Fibroblast of villous mesenchyme (primary cell): ENCODE data around the gene TMEM209. TPM values are rescaled to one million over a fixed set of nuclear protein-coding genes. Genes with fewer than 3 reads are reported as not detected.
A peak's percentile ranks its signal among the peaks of the same experiment; 100 is the strongest.

Experiments used
- DNase-seq: peaks from one replicate; pipeline ENCODE4 v3.0.0-alpha.2; 2010; ENCODE audit warnings: low read depth
- H3K4me3 ChIP-seq: 2 replicates; pipeline ENCODE4 v1.5.1; 2011; ENCODE audit warnings: low read depth, mild to moderate bottlenecking, low read length
- total RNA-seq: library from RNA; depleted of rRNA; stranded (reverse); fragments of >200 nt; gene quantifications from 2 replicates; pipeline ENCODE4 v1.2.3, GENCODE V29; 2012
- TF ChIP-seq, protein P1 (sequence below): IDR thresholded peaks from 2 replicates; pipeline ENCODE4 v1.5.1; 2012; ENCODE audit warnings: low read depth, mild to moderate bottlenecking, low read length; ENCODE audit not compliant: insufficient read depth

The TMEM209 gene
- total RNA-seq, 1 donor = 16.4 TPM

GRCh38 chr7:130224210-130224609 is 19.0 kb upstream of the TMEM209 start:
- H3K4me3 ChIP-seq = no peak overlapping the region
- TF ChIP-seq, protein P1, sequence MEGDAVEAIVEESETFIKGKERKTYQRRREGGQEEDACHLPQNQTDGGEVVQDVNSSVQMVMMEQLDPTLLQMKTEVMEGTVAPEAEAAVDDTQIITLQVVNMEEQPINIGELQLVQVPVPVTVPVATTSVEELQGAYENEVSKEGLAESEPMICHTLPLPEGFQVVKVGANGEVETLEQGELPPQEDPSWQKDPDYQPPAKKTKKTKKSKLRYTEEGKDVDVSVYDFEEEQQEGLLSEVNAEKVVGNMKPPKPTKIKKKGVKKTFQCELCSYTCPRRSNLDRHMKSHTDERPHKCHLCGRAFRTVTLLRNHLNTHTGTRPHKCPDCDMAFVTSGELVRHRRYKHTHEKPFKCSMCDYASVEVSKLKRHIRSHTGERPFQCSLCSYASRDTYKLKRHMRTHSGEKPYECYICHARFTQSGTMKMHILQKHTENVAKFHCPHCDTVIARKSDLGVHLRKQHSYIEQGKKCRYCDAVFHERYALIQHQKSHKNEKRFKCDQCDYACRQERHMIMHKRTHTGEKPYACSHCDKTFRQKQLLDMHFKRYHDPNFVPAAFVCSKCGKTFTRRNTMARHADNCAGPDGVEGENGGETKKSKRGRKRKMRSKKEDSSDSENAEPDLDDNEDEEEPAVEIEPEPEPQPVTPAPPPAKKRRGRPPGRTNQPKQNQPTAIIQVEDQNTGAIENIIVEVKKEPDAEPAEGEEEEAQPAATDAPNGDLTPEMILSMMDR = no peak
- DNase-seq = no peak

GRCh38 chr7:130223646-130224045 is 18.4 kb upstream of the TMEM209 start:
- H3K4me3 ChIP-seq = no peak overlapping the region
- no peak for DNase-seq
- TF ChIP-seq, protein P1 = no peak

DNA sequence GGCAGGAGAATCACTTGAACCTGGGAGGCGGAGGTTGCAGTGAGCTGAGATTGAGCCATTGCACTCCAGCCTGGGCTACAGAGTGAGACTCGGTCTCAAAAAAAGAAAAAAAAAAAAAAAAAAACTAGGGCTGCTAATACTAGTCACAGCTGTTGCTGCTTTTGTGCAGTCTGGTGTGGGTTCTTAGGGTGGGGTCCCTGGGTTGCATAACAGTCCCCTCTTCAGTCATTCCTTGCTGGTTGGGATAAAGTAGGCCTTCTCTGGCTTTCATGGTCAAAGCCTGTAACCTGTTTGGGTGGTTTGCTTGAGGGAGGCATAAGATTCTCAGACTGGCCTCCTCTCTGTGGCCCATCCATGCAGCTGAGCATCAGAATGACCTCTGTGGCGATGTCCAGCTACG is 16.5 kb upstream of the TMEM209 start:
- TF ChIP-seq, protein P1 = no peak
- no peak for DNase-seq

DNA sequence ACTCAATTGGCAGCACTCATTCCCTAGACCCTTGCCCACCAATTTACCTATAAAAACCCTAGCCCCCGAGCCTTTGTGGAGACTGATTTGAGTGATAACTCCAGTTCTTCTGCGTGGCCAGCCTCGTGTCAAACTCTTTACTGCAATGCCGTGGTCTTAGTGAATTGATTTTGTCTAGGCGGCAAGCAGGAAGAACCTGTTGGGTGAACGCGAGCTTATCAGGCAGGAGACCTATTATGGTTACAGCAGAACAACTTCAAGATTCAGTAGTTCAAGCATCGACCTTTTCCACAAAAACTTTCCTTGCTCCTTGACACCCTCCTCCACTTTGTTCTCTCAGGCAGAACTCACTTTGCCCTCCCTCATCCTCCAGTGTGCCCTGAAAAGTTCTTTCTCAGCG is 14.7 kb upstream of the TMEM209 start:
- no peak overlapping the region for H3K4me3 ChIP-seq
- TF ChIP-seq, protein P1 = no peak
- DNase-seq = no peak

More for the DNA sequence above, 16.5 kb upstream of the TMEM209 start:
- H3K4me3 ChIP-seq = no peak overlapping the region

DNA sequence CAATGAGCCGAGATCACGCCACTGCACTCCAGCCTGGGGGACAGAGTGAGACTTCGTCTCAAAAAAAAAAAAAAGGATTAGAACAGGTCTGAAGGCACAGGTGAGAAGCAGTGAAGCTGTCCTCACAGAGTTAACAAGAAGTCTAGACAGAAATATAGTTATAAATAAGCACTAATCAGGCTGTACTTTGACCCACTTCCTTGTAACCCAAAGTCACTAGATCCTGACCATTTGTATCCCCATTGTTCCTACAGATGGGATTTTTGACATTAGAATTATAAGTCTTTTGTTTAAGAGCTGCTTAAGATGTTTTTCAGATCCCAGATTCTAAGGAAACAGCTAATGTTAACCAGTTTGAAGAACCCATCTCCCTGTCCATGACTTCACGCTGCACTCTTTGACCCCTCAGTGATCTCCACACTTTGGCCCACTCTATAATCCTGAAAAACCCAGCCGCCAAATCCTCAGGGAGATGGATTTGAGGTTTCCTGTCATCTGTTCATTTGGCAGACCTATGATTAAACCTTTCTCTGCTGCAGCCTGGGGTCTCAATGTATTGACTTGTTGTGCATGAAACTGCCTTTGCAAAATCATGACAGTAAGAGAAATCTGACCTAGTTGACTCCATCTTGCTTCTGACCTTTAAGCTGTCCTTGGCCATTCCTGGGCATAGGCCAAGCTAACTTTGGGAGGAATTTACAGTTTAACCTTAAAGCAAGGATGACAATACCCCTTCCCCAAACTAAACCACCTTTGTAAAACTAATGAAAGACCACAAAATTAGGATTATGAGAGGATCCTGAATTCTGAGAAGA is 13.8 kb upstream of the TMEM209 start:
- H3K4me3 ChIP-seq = no peak overlapping the region
- no peak for DNase-seq
- TF ChIP-seq, protein P1 = no peak

DNA sequence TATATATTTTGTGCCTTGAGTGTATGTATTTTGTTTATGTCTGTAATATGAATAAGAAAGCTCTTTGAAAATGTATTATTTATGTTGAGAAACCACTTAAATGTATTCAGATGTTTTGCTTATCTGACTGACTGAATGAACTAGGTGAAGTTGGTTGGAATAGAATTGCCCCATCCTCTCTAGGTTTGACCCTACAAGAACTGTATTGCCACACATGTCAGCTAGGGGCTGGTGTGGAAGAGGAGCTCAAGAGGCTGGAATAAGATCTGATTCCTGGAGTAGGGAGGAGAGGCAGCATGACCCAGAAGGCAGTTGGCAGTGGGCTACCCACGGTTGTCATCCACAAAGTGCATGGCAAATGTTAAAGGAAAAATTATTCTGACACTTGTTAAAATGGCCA is 11.5 kb upstream of the TMEM209 start:
- TF ChIP-seq, protein P1 = no peak
- no peak overlapping the region for H3K4me3 ChIP-seq
- peak; percentile 70 for DNase-seq
